ENCODE data around the gene TTPAL.
A peak's percentile ranks its signal among the peaks of the same experiment; 100 is the strongest.

TTPAL gene

DNA sequence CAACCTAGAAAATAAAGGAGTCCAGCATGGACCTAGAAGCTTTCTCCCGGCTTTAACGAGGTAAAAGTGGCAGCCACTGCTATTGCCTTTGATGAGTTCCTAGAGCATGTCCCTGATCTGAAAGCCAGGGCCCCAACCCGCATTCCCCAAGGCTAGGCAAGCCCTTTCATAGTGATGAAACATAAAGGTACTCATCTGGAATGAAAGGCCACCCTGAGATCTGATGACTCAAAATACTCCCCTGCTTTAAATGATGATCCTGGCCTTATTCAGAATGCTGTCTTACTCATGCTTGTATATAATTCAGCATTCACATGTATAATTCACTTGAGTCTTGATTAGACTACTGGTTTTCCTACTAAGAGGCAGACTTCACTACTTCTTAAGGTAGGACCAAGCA, 21.3 kb downstream of the TTPAL start:
- peak in 1 of 2 donors; percentile 37 for DNase-seq (ENCODE audit: low read depth in 2 of 2)

DNA sequence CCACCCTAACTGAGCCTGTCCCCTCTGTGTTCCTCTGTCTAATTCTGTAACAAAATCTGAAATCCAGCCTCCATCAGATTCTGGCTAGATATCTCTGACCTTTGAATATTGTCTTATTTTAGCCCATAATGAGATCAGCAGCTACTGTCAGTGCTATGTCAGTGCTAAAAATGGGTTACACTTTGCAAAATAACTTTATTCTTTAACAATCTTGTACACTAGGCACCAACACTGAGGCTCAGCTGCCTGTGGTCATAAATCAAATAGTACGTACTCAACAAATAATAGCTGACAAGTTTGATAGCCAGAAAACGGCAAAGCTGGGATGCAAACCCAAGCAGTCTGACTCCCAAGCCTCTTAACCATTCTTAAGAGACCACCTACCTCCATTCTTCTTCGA, 22.1 kb downstream of the TTPAL start:
- no peak for DNase-seq (ENCODE audit: low read depth in 2 of 2)

DNA sequence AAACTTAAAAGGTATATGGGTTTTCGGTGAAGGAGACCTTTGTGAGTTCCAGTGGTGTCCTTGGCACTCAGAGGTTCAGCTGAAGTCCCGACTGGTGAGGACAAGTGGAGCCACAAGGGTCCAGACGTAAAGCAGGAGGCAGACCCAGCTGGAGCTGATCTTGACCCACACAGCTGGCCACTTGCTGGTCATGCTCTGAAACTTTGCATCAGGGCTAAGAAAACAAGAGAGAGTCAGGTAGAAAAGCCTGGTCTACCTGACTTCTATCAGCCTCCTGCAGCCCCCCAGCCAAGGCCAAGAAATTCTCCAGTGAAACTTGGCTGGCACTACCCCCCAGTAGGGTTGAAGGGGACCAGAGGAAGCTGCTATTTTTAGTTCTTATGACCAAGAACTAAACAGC, 24.5 kb downstream of the TTPAL start:
- DNase-seq (ENCODE audit: low read depth in 2 of 2), result no peak

DNA sequence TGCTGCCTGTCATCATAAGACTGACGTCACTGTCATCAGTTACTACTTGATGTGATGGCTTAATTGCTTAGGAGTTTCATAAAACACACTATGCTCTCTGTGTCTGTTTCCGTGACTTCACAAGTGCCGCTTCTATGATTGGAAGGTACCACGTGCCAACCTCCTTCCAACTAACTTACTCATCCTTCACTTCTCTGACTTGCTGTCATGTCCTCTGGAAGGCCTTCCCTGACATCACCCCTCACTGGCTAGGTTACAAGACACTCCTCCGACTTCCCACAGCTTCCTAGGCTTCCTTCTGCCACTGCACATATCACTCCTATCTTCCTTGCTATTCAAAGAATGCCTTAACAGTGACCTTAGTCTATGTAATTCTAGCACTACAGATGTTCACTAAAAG, 25.8 kb downstream of the TTPAL start:
- DNase-seq (ENCODE audit: low read depth in 2 of 2), result no peak

DNA sequence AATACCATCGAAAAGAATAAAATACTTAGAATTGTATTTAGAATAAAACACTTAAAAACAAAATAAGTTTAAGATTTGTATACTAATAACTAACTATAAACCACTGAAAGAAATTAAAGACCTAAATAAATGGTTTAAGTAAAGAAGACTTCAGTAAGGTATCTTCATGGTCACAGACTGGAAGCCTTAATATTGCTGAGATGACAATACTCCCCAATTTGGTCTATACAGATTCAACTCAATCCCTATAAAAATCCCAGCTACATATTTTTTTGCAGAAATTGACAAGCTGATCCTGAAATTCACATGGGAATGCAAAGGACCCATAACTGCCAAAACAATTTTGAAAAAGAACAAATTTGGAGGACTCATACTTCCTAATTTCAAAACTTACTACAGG, 27.3 kb downstream of the TTPAL start:
- no peak for DNase-seq (ENCODE audit: low read depth in 2 of 2)

DNA sequence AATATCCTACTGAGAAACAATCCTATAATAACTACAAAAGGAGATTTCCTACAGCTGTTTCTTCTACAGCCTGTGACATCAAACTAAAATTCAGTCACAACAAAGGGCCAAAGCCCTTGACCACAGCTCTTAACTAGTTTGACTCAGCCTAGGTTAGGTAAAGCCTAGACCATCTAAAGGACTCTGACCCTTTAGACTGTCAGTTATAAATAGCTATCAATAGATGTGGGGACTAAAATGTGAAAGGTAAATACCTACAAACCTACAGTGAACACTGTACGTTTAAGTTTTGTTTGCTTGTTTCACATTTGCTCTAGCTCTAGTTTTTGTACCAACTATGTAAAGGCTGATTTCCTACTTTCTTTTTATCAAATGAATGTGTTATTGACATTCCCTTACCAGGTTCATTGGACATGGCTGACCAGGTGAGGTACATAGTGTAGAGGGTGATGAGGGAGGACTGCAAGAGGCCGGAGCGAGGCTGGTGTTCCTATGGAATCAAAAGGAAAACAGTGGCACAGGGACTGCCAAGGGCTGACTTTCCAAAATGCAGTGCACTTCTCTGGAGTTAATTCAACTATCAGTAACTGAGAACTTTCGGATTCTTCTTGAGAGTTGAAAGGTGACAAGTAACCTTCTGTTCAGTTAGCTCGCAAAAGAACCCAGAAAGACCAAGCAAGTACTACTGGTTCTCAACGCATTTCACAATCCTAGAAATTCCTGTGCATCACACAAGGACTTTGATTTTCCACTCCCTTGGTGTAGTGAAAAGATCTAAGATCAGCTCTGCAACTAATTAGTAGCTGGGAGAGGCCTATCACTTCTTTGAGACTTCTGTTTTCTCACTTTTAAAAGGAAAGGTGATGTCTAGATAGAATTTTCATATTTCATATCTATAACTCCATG, 29.0 kb downstream of the TTPAL start:
- no peak for DNase-seq (ENCODE audit: low read depth in 2 of 2)

DNA sequence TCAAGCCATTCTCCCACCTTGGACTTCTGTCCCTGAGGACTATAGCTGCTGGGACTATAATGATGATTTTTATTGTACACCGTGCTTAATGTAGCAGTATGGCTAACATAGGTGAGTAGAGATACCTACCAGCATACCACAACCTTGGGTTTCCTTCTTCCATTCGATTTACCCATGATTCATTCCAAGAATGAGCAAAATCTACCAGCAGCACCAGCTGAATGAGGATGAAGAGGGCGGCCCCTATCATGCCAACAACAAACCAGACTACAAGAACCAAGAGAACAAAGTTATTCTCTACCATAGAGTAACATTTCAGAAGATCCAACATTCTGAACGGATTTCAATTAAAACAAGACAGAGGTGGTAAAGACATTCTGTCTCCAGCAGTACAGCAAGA, 34.1 kb downstream of the TTPAL start:
- DNase-seq (ENCODE audit: low read depth in 2 of 2), result no peak

DNA sequence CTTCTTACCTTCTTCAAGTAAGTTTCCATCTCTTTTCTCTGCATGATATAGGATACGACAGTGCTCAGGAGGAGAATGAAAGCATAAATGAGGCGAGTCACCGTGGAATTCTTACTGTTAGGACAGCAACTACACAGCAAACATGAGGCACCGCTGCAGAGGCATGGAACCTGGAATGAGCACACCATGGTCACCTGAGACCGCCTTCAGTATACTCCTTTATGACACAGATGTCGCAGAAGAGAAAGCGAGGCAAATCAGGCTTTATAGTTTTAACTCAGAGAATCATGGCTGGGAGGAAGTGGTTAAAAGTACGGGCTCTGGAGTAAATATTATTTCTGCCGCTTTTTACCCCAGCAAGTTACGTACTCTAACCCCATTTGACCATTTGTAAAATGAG, 38.2 kb downstream of the TTPAL start:
- no peak for DNase-seq (ENCODE audit: low read depth in 2 of 2)

DNA sequence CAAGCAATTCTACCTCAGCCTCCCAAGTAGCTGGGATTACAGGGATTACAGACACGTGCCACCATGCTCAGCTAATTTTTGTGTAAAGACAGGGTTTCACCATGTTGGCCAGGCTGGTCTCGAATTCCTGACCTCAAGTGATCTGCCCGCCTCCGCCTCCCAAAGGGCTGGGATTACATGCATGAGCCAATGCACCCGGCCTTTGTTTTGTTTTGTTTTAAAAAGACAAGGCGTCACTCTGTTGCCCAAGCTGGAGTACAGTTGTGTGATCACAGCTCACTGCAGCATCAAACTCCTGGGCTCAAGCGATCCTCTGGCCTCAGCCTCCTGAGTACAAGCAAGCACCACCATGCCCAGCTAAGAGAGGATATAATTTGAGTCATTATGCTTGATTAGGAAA, 40.8 kb downstream of the TTPAL start:
- no peak for DNase-seq (ENCODE audit: low read depth in 2 of 2)

DNA sequence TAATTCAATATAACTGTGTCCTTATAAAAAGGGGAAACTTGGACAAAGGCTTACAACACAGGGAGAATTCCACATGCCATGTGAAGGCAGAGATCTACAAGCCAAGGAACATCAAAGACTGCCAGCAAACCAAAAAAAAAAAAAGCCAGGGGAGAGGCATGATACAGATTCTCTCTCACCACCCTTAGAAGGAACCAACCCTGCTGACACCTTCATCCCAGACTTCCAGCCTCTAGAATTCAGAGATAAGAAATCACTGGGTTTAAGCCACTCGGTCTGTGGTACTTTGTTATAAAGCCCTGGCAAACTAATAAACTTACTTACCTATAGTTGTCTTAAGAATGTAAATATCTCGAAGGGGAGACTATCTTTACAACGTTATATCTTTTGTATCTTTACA, 41.8 kb downstream of the TTPAL start:
- no peak for DNase-seq (ENCODE audit: low read depth in 2 of 2)

DNA sequence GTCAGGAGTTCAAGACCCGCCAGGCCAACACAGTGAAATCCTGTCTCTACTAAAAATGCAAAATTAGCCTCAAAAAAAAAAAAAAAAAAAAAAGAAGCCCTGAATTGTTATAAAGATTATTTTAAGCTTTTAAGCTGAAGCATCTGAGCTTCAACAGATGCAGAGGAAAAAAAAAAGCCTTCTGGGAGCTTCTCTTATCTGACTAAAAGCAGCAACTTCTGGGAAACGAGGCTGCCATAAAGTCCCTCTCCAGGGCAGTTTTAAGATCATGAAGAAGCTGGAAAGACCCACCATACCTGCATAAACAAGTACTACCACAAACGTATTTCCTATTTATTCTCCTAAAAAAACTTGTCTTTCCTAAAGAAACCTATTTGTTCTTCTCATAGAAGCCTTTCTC, 42.6 kb downstream of the TTPAL start:
- DNase-seq (ENCODE audit: low read depth in 2 of 2), result no peak

DNA sequence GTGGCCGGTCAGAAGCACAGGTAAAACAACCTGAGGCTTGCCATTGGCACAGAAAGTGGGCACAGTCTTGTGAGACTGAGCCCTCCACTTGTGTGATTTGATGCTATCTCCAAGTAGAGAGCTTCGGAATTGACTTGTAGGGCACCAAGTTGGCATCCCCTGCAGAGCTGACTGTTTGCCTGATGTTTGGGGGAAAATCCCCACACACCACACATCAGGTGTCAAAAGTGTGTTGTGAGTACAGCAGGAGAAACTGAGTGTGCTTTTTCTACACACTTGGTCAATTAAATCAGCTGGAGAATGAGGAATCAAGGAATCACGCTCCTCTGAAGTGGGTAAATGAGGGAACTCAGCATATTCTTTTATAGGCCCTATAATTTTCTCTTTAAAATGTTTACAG, 45.2 kb downstream of the TTPAL start:
- DNase-seq (ENCODE audit: low read depth in 2 of 2), result no peak

DNA sequence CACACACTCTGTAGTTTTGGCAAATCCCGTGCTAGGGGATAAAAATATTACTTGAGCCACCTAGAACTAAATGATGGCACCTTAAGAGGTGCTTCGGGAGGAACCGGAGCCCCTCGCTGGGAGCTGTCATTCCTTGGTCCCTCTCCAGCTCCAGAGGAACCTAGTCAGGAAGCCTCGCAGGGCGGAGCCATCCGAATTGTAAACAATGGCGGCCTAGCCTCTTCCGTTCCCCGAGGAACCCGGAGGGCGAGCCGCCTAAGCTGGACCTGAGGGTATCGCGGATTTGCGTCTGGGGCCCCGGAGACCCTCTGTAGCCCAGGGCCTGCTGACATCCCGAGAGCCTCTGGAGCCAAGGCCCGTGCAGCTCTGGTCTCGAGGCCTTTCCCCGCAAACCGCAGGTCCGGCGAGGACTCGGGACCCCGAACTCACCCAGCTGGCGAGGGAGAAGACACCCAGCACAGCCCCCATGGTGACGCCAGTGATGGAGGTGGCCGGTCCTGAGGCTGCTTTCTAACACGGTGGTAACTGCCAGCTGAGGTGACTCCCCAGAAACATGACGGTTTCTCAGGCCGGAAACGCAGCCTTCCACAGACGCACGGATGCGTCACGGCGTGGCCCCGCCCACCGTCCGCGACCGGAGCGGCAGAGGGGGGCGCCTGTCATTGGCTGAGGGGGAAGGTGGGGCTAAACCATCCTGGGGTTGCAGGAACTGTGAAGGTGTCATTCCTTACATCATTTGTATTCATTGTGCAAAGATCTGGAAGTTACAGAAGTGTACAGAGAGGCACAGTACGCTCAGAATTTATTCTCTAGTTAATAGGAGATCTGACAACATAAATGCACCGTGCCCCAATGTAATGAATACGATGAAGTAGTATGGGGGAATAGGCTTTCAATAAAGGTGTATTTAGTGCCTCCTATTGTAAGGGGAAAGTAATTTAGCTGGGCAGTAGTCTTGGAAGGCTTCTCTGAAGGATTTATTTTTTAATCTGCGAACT, 46.1 kb downstream of the TTPAL start, which contains the start of gene SERINC3:
Gene SERINC3, minus strand, starts transcription at position 587 of the 998 bp plus-strand sequence. Its CDS starts 119 bp downstream, at position 468.
- peak; percentile 94 to 95 for DNase-seq (ENCODE audit: low read depth in 2 of 2)

DNA sequence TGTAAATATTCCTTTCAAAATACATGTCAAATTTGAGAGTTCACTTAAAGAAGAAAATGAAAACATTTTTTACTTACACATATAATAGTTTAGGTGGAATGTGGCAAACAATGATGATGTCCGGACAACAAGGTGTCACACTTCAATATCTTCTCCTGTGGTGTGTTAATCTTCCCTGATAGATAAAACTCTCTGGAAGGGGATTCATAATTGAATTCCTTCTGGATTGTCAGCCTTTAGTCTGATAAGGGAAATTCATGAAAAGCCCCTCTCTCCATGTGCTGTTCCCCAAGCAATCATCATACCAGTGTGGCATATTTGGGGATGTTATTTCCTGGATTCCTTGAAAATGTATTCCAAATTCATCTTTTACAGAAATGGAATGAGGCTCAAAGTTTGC, 47.2 kb downstream of the TTPAL start:
- DNase-seq (ENCODE audit: low read depth in 2 of 2), result no peak

DNA sequence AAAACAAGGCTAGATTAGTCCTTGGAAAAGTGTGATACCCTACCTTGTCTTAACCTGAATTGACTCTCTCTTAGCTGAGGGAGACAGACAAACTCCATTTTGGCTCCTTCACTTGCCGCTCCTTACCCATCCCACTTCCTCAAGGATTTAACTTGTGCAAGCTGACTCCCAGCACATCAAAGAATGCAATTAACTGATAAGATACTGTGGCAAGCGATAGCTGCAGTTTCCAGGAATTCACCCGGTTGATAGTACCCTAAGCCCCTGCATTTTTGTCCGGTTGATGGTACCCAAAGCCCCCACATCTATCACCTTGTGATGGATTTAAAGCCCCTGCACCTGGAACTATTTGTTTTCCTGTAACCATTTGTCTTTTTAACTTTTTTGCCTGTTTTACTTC, 48.1 kb downstream of the TTPAL start:
- no peak for DNase-seq (ENCODE audit: low read depth in 2 of 2)

DNA sequence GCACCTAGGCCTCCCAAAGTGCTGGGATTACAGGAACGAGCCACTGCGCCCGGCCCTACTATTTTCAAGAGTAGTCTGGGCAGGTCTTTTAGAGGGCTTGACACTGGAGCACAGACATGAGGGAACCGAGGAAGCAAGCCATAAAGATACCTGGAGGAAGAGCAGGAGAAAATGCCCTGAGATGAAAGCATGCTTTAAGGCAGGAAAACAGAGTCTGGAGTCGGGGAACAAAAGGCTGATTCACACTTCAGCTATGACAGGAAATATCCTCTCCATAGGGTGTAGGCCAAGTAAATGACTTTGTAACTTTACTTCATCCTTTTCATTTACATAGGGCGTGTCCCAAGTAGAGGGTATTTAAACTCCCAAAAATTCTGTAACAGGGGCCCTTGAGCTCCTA, 50.5 kb downstream of the TTPAL start:
- DNase-seq (ENCODE audit: low read depth in 2 of 2), result no peak

DNA sequence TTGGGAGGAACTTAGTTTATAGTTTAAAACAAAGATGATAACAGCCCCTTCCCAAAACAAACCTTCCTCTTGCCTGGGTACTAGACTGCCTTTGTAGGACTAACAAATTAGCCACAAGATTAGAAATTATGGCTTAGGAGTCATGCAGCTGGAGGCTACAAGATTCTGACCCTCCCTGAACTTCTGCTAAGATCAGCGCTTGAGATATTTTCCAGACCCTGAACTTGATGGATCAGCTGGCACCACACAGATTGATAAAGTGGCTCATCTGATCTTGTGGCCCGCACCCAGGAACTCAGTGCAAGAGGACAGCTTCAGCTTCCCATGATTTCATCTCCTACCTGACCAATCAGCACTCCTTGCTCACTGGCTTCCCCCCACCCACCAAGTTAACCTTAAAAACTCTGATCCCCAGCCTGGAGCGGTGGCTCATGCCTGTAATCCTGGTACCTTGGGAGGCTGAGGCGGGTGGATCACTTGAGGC, 52.1 kb downstream of the TTPAL start:
- no peak for DNase-seq (ENCODE audit: low read depth in 2 of 2)

DNA sequence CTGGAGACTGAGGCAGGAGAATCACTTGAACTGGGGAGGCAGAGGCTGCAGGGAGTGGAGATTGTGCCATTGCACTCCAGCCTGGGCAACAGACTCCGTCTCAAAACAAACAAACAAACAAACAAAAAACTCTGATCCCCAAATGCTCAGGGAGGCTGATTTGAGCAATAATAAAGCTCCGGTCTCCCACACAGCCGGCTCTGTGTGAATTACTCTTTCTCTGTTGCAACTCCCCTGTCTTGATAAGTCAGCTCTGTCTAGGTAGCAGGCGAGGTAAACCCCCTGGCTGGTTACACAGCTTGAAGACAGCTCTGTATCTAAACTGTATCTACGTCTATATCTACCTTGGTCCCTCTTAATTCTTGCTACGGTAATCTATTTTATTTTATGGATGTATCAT, 52.6 kb downstream of the TTPAL start:
- DNase-seq (ENCODE audit: low read depth in 2 of 2), result no peak

DNA sequence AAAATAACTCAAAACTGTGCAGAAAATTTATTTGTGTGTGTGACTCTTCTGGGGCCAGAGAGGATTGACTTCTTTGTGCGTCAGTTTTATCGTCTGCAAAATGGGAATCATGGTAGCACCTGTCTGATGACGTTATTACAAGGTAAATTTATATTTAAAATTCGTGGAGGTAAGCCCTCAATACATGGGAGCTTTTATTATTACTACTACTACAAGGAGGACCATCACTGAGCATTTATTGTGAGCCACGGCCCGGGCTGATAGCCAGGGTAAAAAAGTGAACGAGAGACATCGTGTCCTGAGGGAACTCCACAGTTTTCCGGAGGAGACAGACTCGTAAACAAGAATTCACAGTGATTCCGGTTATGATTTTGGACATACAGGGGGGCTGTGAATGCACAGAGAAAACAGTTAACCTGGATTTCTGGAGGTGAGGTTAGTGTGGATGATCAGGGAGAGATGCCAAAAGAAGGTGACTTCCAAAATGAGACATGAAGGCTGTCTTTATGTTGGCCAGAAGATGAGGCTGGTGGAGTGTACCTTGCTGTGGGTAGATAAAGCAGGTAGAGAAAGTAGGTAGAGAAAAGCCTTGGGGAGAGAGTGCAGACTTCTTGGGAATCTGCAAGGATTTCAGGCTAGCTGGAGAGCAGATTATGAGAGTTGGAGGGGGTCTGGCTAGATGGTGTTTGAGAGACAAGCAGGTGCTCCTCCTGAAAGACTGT, 56.7 kb downstream of the TTPAL start:
- DNase-seq (ENCODE audit: low read depth in 2 of 2), result no peak

DNA sequence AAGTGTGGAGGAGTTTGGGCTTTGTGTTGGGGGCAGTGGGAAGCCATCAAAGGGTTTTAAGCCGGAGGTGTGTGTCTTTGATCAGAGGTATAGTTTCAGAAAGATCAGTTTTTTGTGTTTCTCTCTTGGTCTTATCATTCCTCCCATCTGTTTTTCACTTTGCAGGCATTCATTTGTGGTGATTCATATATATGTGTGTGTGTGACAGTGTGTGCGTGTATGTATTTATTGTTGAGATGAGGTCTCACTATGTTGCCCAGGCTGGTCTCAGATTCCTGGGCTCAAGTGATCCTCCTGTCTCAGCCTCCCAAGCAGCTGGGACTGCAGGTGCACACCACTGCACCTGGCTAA, 57.3 kb downstream of the TTPAL start:
- no peak for DNase-seq (ENCODE audit: low read depth in 2 of 2)

DNA sequence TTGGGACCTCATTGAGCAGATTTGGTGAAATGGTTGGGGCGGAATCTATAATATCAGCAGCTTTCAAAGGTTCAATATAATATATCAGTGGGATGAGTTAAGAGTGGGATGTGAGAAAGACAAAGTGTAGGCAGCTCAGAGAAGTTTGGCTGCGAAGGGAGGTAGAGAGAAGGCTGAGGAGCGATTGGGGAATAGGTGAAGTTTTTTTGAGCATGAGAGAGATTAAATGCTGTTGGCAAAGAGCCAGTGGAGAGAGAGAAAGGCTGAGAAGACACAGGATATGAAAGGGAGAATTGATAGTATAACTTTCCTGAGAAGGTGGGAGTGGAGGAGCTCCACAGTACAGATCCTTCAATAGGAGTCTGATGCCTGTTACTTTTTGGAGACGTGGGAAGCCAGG, 58.3 kb downstream of the TTPAL start:
- no peak for DNase-seq (ENCODE audit: low read depth in 2 of 2)

DNA sequence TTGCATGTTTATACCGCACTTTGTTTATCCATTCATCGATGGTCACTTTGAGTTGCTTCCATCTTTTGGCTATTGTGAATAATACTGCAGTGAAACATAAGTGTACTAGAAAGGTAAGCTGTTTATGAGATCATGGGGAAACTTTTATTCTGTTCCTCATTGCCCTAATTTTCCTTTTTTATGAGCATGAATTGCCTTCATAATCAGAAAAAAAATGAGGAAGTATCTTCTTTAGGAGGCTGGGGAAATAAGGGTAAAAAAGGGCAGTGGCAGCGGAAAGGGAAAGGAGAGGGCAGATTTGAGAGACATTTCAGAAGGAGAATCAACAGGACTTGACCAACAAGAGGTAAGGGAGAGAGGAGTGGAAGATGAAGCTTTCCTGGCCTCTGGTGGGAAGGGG, 60.5 kb downstream of the TTPAL start:
- DNase-seq (ENCODE audit: low read depth in 2 of 2), result no peak
